H1 (cell line): ENCODE data around the gene CAMK2G.

Source experiments
- CBX8 ChIP-seq: fragments of 300-800, 300-1000 bp; sonication (generic); IDR thresholded peaks from 2 replicates; pipeline ENCODE4 v1.7.1; 2016; ENCODE audit warnings: low read depth, low read length, borderline replicate concordance
- EZH2 ChIP-seq: fragments of 200-600 bp; sonication (generic); IDR thresholded peaks from 2 replicates; pipeline ENCODE4 v1.7.1; 2012; ENCODE audit warnings: low read depth, mild to moderate bottlenecking, moderate library complexity, low read length, inconsistent platforms; ENCODE audit not compliant: severe bottlenecking
- RFX5 ChIP-seq: IDR thresholded peaks from 2 replicates; pipeline ENCODE4 v1.6.1; 2011; ENCODE audit warnings: low read depth, low read length, improper control_type of control experiment, borderline replicate concordance
- TAF7 ChIP-seq: optimal IDR thresholded peaks from 2 replicates; pipeline ENCODE3; 2011; ENCODE audit warnings: low read depth, mild to moderate bottlenecking, inconsistent platforms, low read length, moderate library complexity, borderline replicate concordance
- TF ChIP-seq, protein P1 (sequence below), 3 experiments: IDR thresholded peaks; 1 replicate in 2 of 3; 2 replicates in 1 of 3; pipeline versions ENCODE4 v1.5.1 to v1.6.1; 2011; ENCODE audit warnings: low read length in 3 of 3, mild to moderate bottlenecking in 3 of 3, inconsistent platforms in 2 of 3, low read depth in 1 of 3, moderate library complexity in 1 of 3; ENCODE audit not compliant: insufficient read depth in 1 of 3; ENCODE audit errors: control extremely low read depth in 1 of 3

DNA sequence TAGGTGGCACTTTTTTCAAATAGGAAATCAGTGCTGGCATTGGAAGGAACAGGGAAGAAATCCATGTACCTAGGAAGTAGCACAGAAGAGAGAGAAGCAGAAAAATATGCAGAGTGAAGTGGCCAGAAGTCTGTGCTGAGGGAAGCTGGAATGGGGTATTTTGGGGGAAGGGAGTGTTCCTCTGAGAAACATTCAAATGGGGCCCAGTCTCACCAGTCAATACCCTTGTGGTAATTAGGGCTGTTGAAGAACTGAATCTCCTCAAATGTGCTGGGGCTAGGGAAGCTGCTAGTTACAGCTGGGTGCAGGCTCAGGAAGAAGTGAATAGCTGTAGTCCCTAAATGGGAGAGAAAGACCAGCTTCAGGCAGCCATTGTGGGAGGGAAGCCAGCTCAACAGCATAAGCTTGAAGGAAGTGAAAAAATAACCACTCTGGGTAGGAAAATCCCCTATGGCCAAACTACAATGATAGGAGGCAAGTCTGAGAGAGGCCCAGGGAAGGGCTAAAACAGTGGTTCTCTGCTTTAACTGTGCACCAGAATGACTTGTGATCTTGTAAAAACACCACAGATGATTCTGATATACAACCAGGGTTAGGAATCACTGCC, 70.6 kb downstream of the CAMK2G start:
- TF ChIP-seq, protein P1, sequence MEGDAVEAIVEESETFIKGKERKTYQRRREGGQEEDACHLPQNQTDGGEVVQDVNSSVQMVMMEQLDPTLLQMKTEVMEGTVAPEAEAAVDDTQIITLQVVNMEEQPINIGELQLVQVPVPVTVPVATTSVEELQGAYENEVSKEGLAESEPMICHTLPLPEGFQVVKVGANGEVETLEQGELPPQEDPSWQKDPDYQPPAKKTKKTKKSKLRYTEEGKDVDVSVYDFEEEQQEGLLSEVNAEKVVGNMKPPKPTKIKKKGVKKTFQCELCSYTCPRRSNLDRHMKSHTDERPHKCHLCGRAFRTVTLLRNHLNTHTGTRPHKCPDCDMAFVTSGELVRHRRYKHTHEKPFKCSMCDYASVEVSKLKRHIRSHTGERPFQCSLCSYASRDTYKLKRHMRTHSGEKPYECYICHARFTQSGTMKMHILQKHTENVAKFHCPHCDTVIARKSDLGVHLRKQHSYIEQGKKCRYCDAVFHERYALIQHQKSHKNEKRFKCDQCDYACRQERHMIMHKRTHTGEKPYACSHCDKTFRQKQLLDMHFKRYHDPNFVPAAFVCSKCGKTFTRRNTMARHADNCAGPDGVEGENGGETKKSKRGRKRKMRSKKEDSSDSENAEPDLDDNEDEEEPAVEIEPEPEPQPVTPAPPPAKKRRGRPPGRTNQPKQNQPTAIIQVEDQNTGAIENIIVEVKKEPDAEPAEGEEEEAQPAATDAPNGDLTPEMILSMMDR (IDR thresholded peaks at IDR 0.05; ENCODE audit: control extremely low read depth in 1 of 3, insufficient read depth in 1 of 3, low read depth in 1 of 3, low read length in 3 of 3) = no peak
- no peak for TF ChIP-seq RFX5
- no peak for TF ChIP-seq TAF7
- TF ChIP-seq EZH2 = no peak
- TF ChIP-seq CBX8 = no peak
